Measurements from ENCODE around the gene MAP3K5. TPM values are rescaled to one million over a fixed set of nuclear protein-coding genes. Genes with fewer than 3 reads are reported as not detected.

MAP3K5 gene
- total and polyA plus RNA-seq, 2 of the 8 experiments (the other 6 are each of a cell fraction or from before 2014, with no cell fraction given) = 0.63 to 2.6 TPM

GRCh38 chr6:136551103-136551502 lies 241.2 kb downstream of the MAP3K5 start:
- 54% methylated on average over 8 of the region's 8 CpGs; no CpG with 5 or more reads in 1 of the 2 experiments for WGBS, 2 experiments (ENCODE audit: extremely low coverage in 1 of 2, insufficient coverage in 1 of 2, insufficient read length in 1 of 2, insufficient replicate concordance in 2 of 2, low coverage in 1 of 2, low lambda C conversion rate in 2 of 2, missing lambda C conversion rate in 1 of 2)
- peak overlapping the region; percentile 84; the same call in 1 of the 2 replicates for H2AFZ ChIP-seq (ENCODE audit: low read length)
- peaks cover 0 to 10% (median 1%) of the 10 kb centered on the region in 4 experiments; a peak in 5 of 7 replicates for H3K4me1 ChIP-seq (replicated peaks in 1 of 4; ENCODE audit: control insufficient read depth in 3 of 4, insufficient read depth in 4 of 4, low read length in 3 of 4)
- CTCF ChIA-PET (ENCODE audit: partially characterized antibody) = interaction anchor here (1.0 to 2.9 kb wide), 13 partner anchors 11 to 300 kb away, joined by 3 to 22 read pairs (median 4); partner anchors contain the start of gene BCLAF1
- H2BK15ac ChIP-seq (ENCODE audit: low read length) = no peak overlapping the region
- DNase-seq (ENCODE audit: low read depth in 1 of 2, low spot score in 2 of 2) = no peak
- H3K79me2 ChIP-seq (ENCODE audit: control insufficient read depth in 1 of 2, insufficient read depth in 2 of 2, low read length in 2 of 2) = peaks cover 0 to 34% of the 10 kb centered on the region in 2 experiments; a peak in 2 of 4 replicates
- no peak overlapping the region for H2AK5ac ChIP-seq (ENCODE audit: low read depth, low read length)
- H2BK12ac ChIP-seq (ENCODE audit: low read depth, low read length) = no peak overlapping the region
- no peaks in the 10 kb centered on the region for H3K36me3 ChIP-seq (ENCODE audit: control insufficient read depth in 2 of 4, insufficient read depth in 4 of 4, low read length in 3 of 4)
- H3K18ac ChIP-seq (ENCODE audit: extremely low read depth, low read length) = no peak overlapping the region
- H4K8ac ChIP-seq (ENCODE audit: extremely low read depth, insufficient read depth, low read length) = no peak overlapping the region
- peaks cover 13% of the 10 kb centered on the region for H3K23me2 ChIP-seq (ENCODE audit: low read depth, low read length)
- no peaks in the 10 kb centered on the region for H4K20me1 ChIP-seq (replicated peaks in 1 of 2; ENCODE audit: control insufficient read depth in 1 of 2, insufficient read depth in 2 of 2, low read length in 2 of 2)
- no peak overlapping the region for H2BK20ac ChIP-seq (ENCODE audit: low read length)
- H2BK120ac ChIP-seq (replicated peaks; ENCODE audit: low read depth, low read length) = no peak overlapping the region
- no peak overlapping the region for H3K4ac ChIP-seq (replicated peaks; ENCODE audit: insufficient read length, low read depth, low read length)
- peaks cover 0 to 14% (median 7%) of the 10 kb centered on the region in 4 experiments; a peak in 5 of 7 replicates for H3K27me3 ChIP-seq (replicated peaks in 1 of 4; ENCODE audit: control insufficient read depth in 3 of 4, extremely low read depth in 1 of 4, insufficient read depth in 3 of 4, low read length in 3 of 4)
- no peaks in the 10 kb centered on the region for H3K9me3 ChIP-seq (ENCODE audit: insufficient read depth in 2 of 2, low read depth in 1 of 2, low read length in 1 of 2)
- H3K79me1 ChIP-seq (ENCODE audit: low read depth, low read length) = no peaks in the 10 kb centered on the region
- H4K5ac ChIP-seq (ENCODE audit: insufficient read length, low read depth, low read length) = no peak overlapping the region
- peak overlapping the region; percentile 30 to 99 (median 46) for H3K4me3 ChIP-seq (ENCODE audit: extremely low read depth in 1 of 4, insufficient read depth in 2 of 4, low read depth in 3 of 4, low read length in 4 of 4)
- no peak overlapping the region for H2BK5ac ChIP-seq (ENCODE audit: low read depth, low read length)
- H3K4me2 ChIP-seq (ENCODE audit: insufficient read depth in 1 of 2, low read depth in 2 of 2, low read length in 2 of 2) = peak overlapping the region; percentile 54 to 88
- no peak overlapping the region for H3K9ac ChIP-seq (replicated peaks in 1 of 4; ENCODE audit: extremely low read depth in 1 of 4, low read depth in 3 of 4, low read length in 3 of 4)
- H3K14ac ChIP-seq (ENCODE audit: insufficient read length) = no peak overlapping the region
- no peak overlapping the region for H4K91ac ChIP-seq (replicated peaks; ENCODE audit: insufficient read length, low read length)
- no peak for FAIRE-seq
- POLR2A ChIA-PET (ENCODE audit: partially characterized antibody) = interaction anchor here (1.1 to 1.3 kb wide), 3 partner anchors 208 to 301 kb away, joined by 3 to 4 read pairs (median 3); partner anchors contain the start of gene MTFR2
- no peak overlapping the region for H3K56ac ChIP-seq (replicated peaks; ENCODE audit: insufficient read length, low read depth, low read length)
- no peak overlapping the region for H3K23ac ChIP-seq (ENCODE audit: insufficient read length)
- H3K27ac ChIP-seq (ENCODE audit: low read depth, low read length) = no peak overlapping the region
- TF ChIP-seq GTF2F1 (IDR thresholded peaks at IDR 0.05; ENCODE audit: borderline replicate concordance, low read depth, low read length) (no peak), ATF2 (IDR thresholded peaks at IDR 0.05; ENCODE audit: low read length) (no peak), MAFK (IDR thresholded peaks at IDR 0.05; ENCODE audit: low read depth, low read length) (no peak), BCL11A (IDR thresholded peaks at IDR 0.05; ENCODE audit: low read depth in 2 of 2, low read length in 2 of 2) (no peak), EZH2 (IDR thresholded peaks at IDR 0.05; ENCODE audit: low read depth, low read length, severe bottlenecking) (no peak), CREB1 (IDR thresholded peaks at IDR 0.05) (no peak), TAF7 (optimal IDR thresholded peaks at IDR 0.05; ENCODE audit: borderline replicate concordance, low read depth, low read length) (no peak), YY1 (IDR thresholded peaks at IDR 0.05; ENCODE audit: low read depth, low read length) (no peak), SIRT6 (IDR thresholded peaks at IDR 0.05; ENCODE audit: low read length) (no peak), SIN3A (conservative IDR thresholded peaks at IDR 0.05 in 1 of 2, IDR thresholded peaks at IDR 0.05 in 1 of 2; ENCODE audit: low read depth in 1 of 2, low read length in 2 of 2) (no peak), JUND (IDR thresholded peaks at IDR 0.05; ENCODE audit: low read length) (no peak), SIX5 (IDR thresholded peaks at IDR 0.05; ENCODE audit: low read depth, low read length) (no peak), JUN (IDR thresholded peaks at IDR 0.05; ENCODE audit: low read depth, low read length) (no peak)

Data from H1 (cell line).